Fibroblast of lung (primary cell): ENCODE measurements around the gene TMEM212. TPM values are rescaled to one million over a fixed set of nuclear protein-coding genes. Genes with fewer than 3 reads are reported as not detected.
A peak's percentile ranks its signal among the peaks of the same experiment; 100 is the strongest.

Experiments used
- DNase-seq, 2 donors: peaks; one replicate each; pipeline versions ENCODE4 v3.0.0 to v3.0.0-alpha.2; 2010; ENCODE audit warnings: low read depth in 2 of 2
- H2AFZ ChIP-seq: 2 replicates; pipeline ENCODE4 v1.5.1; 2012; ENCODE audit warnings: low read length, control low read depth, inconsistent platforms
- H3K27ac ChIP-seq: 2 replicates; pipeline ENCODE4 v1.5.1; 2011; ENCODE audit warnings: low read length, control low read depth; ENCODE audit not compliant: insufficient read depth
- H3K27me3 ChIP-seq: 2 replicates; pipeline ENCODE4 v1.5.1; 2011; ENCODE audit warnings: mild to moderate bottlenecking, low read length; ENCODE audit not compliant: control insufficient read depth, insufficient read depth
- H3K36me3 ChIP-seq: 2 replicates; pipeline ENCODE4 v1.5.1; 2011; ENCODE audit warnings: low read length; ENCODE audit not compliant: control insufficient read depth, insufficient read depth
- H3K4me1 ChIP-seq: 2 replicates; pipeline ENCODE4 v1.5.1; 2011; ENCODE audit warnings: low read length; ENCODE audit not compliant: control insufficient read depth, insufficient read depth; ENCODE audit errors: extremely low read depth
- H3K4me2 ChIP-seq: 2 replicates; pipeline ENCODE4 v1.5.1; 2011; ENCODE audit warnings: low read length, control low read depth; ENCODE audit not compliant: insufficient read depth; ENCODE audit errors: extremely low read depth
- H3K4me3 ChIP-seq, 4 experiments: fragments of 200-600 bp in 1 of 4; sonication (generic) in 1 of 4; replicated peaks in 1 of 4; 2 replicates each; pipeline ENCODE4 v1.5.1; 2011 to 2016; ENCODE audit warnings: low read length in 4 of 4, low read depth in 3 of 4, mild to moderate bottlenecking in 3 of 4, control low read depth in 2 of 4, inconsistent platforms in 1 of 4, mixed read lengths in 1 of 4; ENCODE audit not compliant: insufficient read depth in 1 of 4; ENCODE audit errors: control extremely low read depth in 1 of 4
- H3K79me2 ChIP-seq: 2 replicates; pipeline ENCODE4 v1.5.1; 2012; ENCODE audit warnings: mild to moderate bottlenecking, low read length, inconsistent platforms; ENCODE audit not compliant: control insufficient read depth, insufficient read depth
- H3K9ac ChIP-seq: 2 replicates; pipeline ENCODE4 v1.5.1; 2011; ENCODE audit warnings: mild to moderate bottlenecking, low read length, control low read depth; ENCODE audit not compliant: insufficient read depth
- H3K9me3 ChIP-seq: 2 replicates; pipeline ENCODE4 v1.5.1; 2012; ENCODE audit warnings: low read depth, low read length; ENCODE audit not compliant: control insufficient read depth, insufficient read depth
- H4K20me1 ChIP-seq: 2 replicates; pipeline ENCODE4 v1.5.1; 2011; ENCODE audit warnings: low read length; ENCODE audit not compliant: control insufficient read depth, insufficient read depth; ENCODE audit errors: extremely low read depth
- EZH2 ChIP-seq: IDR thresholded peaks from 2 replicates; pipeline ENCODE4 v1.5.1; 2012; ENCODE audit warnings: low read length, control low read depth, mild to moderate bottlenecking; ENCODE audit errors: missing control alignments
- polyA plus RNA-seq, 2 donors: library from polyadenylated mRNA; depleted of rRNA in 1 of 2; stranded (reverse) in 1 of 2; unstranded in 1 of 2; fragments of >200 nt; gene quantifications; 2 replicates each; pipeline ENCODE4 v1.2.1, GENCODE V29; 2011 to 2012; ENCODE audit warnings: missing spikeins in 1 of 2
- total RNA-seq: library from RNA; depleted of rRNA; stranded (reverse); fragments of >200 nt; gene quantifications from 2 replicates; pipeline ENCODE4 v1.2.1, GENCODE V29; 2014
- TF ChIP-seq, protein P1 (sequence below), 2 donors: IDR thresholded peaks in 1 of 2; conservative IDR thresholded peaks in 1 of 2; 1 replicate in 1 of 2; 2 replicates in 1 of 2; pipeline ENCODE4 v1.5.1; 2011 to 2012; ENCODE audit warnings: low read length in 2 of 2, control low read depth in 1 of 2, inconsistent platforms in 1 of 2, low read depth in 1 of 2, mild to moderate bottlenecking in 1 of 2

Gene TMEM212
- total and polyA plus RNA-seq, 2 donors (not counting 1 experiment from before 2014, with no cell fraction given), result not detected

DNA sequence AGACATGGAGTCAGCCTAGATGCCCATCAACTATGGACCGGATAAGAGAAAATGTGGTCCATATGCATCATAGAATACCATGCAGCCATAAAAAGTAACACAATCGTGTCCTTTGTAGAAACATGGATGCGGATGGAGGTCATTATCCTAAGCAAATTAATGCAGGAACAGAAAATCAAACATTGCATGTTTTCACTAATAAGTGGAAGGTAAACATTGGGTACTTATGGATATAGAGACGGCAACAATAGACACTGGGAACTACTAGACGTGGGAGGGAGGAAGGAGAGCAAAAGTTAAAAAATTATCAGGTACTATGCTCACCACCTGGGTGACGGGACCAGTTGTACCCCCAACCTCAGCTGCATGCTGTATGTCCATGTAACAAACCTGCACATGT is 35.3 kb upstream of the TMEM212 start:
- H4K20me1 ChIP-seq, result no peaks in the 10 kb centered on the region
- H3K4me3 ChIP-seq, result no peak overlapping the region
- no peaks in the 10 kb centered on the region for H3K9me3 ChIP-seq
- H3K4me1 ChIP-seq, result peaks cover 15% of the 10 kb centered on the region
- no peak for TF ChIP-seq EZH2
- TF ChIP-seq, protein P1, sequence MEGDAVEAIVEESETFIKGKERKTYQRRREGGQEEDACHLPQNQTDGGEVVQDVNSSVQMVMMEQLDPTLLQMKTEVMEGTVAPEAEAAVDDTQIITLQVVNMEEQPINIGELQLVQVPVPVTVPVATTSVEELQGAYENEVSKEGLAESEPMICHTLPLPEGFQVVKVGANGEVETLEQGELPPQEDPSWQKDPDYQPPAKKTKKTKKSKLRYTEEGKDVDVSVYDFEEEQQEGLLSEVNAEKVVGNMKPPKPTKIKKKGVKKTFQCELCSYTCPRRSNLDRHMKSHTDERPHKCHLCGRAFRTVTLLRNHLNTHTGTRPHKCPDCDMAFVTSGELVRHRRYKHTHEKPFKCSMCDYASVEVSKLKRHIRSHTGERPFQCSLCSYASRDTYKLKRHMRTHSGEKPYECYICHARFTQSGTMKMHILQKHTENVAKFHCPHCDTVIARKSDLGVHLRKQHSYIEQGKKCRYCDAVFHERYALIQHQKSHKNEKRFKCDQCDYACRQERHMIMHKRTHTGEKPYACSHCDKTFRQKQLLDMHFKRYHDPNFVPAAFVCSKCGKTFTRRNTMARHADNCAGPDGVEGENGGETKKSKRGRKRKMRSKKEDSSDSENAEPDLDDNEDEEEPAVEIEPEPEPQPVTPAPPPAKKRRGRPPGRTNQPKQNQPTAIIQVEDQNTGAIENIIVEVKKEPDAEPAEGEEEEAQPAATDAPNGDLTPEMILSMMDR (conservative IDR thresholded peaks at IDR 0.05 in 1 of 2, IDR thresholded peaks at IDR 0.05 in 1 of 2; ENCODE audit: low read depth in 1 of 2, low read length in 2 of 2), result no peak
- H3K36me3 ChIP-seq, result no peaks in the 10 kb centered on the region
- H2AFZ ChIP-seq, result no peak overlapping the region
- no peaks in the 10 kb centered on the region for H3K79me2 ChIP-seq
- no peak for DNase-seq
- no peak overlapping the region for H3K9ac ChIP-seq
- H3K4me2 ChIP-seq, result no peak overlapping the region
- H3K27ac ChIP-seq, result no peak overlapping the region
- H3K27me3 ChIP-seq, result no peaks in the 10 kb centered on the region

DNA sequence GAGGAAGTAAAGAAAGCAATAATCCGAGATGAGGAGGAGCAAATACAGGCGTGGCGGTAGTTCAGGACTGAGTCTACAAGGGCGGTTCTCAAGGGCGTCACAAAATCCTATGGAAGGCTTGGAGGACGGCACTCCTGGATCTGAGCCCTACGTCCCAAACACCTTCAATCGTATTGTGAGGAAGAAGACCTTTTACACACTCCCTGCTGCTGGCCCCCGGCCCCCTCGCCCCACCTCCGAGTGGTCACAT is 33.6 kb upstream of the TMEM212 start:
- Histone ChIP-seq H3K4me3 (peak overlapping the region; percentile 63 to 74 (median 68)), H3K9me3 (no peaks in the 10 kb centered on the region), H3K4me2 (peak overlapping the region; percentile 94), H3K9ac (peak overlapping the region; percentile 92), H3K36me3 (no peaks in the 10 kb centered on the region), H3K27ac (peak overlapping the region; percentile 94), H3K4me1 (peaks cover 17% of the 10 kb centered on the region), H2AFZ (peak overlapping the region; percentile 60), H3K79me2 (no peaks in the 10 kb centered on the region), H4K20me1 (no peaks in the 10 kb centered on the region), H3K27me3 (no peaks in the 10 kb centered on the region)
- DNase-seq, result peak in 1 of 2 donors; percentile 80
- no peak for TF ChIP-seq EZH2
- TF ChIP-seq, protein P1 (conservative IDR thresholded peaks at IDR 0.05 in 1 of 2, IDR thresholded peaks at IDR 0.05 in 1 of 2; ENCODE audit: low read depth in 1 of 2, low read length in 2 of 2), result no peak

DNA sequence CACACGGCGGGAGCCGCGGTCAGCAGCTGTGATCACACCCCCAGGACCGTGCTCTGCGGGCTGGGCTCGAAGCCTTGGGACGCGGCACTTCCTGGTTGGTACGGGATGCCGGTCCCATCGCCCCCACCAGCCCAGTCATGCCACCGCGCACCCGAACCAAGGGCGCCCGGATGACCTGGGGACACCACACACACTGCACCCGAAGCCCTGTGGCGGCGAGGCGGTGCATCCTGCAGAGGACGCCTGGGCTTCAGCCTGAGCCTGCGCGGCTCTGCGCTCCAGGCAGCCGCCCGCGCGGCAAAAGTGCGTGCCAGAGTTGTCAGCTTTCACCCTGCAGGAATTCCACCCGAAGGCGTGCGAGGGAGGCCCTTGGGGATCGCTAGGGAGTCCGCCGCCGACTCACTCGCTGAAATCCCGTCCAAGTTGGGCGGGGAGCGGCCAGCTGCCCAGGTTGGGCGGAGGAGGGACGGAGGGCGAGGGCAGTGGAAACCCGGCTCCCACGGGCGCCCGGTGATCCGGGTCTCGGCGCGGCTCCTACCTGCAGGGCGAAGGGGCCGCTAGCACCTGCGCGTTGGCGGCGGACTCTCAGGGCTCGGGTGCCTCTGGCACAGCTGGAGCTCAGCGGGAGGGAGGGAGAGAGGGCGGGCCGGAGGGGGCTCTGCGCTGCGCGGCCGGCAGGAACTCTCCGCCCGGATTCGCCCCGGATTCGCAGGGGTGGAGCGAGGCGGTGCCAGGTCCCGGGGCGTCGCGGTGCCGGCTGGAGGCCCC is 33.1 kb upstream of the TMEM212 start, which contains the start of gene PLD1:
Gene PLD1, minus strand, starts transcription at position 623 of the 768 bp plus-strand sequence. CDS start 72,432 bp downstream, outside the sequence.
- Histone ChIP-seq H3K4me3 (peak within 1 kb of the TSS; percentile 63 to 74 (median 68)), H2AFZ (peak within 1 kb of the TSS; percentile 60), H3K27ac (peak within 1 kb of the TSS; percentile 94), H3K4me1 (peaks cover 17% of the 10 kb centered on the region), H3K9me3 (no peaks in the 10 kb centered on the region), H4K20me1 (no peaks in the 10 kb centered on the region), H3K27me3 (no peaks in the 10 kb centered on the region), H3K9ac (peak within 1 kb of the TSS; percentile 92), H3K36me3 (no peaks in the 10 kb centered on the region), H3K79me2 (no peaks in the 10 kb centered on the region), H3K4me2 (peak within 1 kb of the TSS; percentile 94)
- DNase-seq, result peak; percentile 94 to 95
- no peak for TF ChIP-seq EZH2
- TF ChIP-seq, protein P1 (conservative IDR thresholded peaks at IDR 0.05 in 1 of 2, IDR thresholded peaks at IDR 0.05 in 1 of 2; ENCODE audit: low read depth in 1 of 2, low read length in 2 of 2), result peak in 1 of 2 donors; percentile 13
